Ovary (tissue), 9 donors: Measurements from ENCODE around the gene MAP2K2. TPM values are rescaled to one million over a fixed set of nuclear protein-coding genes. Genes with fewer than 3 reads are reported as not detected.

Source experiments
- DNase-seq, 5 donors: peaks; one replicate each; pipeline ENCODE4 v3.0.0-alpha.2; 2019 to 2020
- H3K27ac ChIP-seq, 2 donors: fragments of 200-600 bp; one replicate each; pipeline versions ENCODE4 v1.5.1 to v1.8.0; 2019 to 2022
- H3K27me3 ChIP-seq: fragments of 200-600 bp; one replicate; pipeline ENCODE4 v1.8.0; 2022
- H3K36me3 ChIP-seq: fragments of 200-600 bp; sonication (generic); one replicate; pipeline ENCODE4 v1.5.1; 2019
- H3K4me1 ChIP-seq: one replicate; pipeline ENCODE4 v1.8.1; 2013; ENCODE audit warnings: mild to moderate bottlenecking, moderate library complexity; ENCODE audit not compliant: insufficient read depth
- H3K4me3 ChIP-seq: fragments of 200-600 bp; sonication (generic); one replicate; pipeline ENCODE4 v1.5.1; 2017
- H3K9me3 ChIP-seq, 2 donors: fragments of 200-600 bp in 1 of 2; sonication (generic) in 1 of 2; one replicate each; pipeline versions ENCODE4 v1.5.1 to v1.8.1; 2013 to 2019; ENCODE audit warnings: mild to moderate bottlenecking in 1 of 2, moderate library complexity in 1 of 2
- CTCF ChIP-seq, 3 donors: fragments of 450-650 bp in 2 of 3; fragments of 200-600 bp in 1 of 3; IDR thresholded peaks; one replicate each; pipeline versions ENCODE4 v1.5.1 to v1.8.0; 2016 to 2022; ENCODE audit warnings: antibody characterized with exemption in 3 of 3, mild to moderate bottlenecking in 1 of 3
- EP300 ChIP-seq: sonication (generic); formaldehyde crosslinking; IDR thresholded peaks from one replicate; pipeline ENCODE4 v1.6.1; 2017; ENCODE audit warnings: antibody characterized with exemption
- POLR2A ChIP-seq: fragments of 450-650 bp; IDR thresholded peaks from one replicate; pipeline ENCODE4 v1.6.1; 2017; ENCODE audit warnings: antibody characterized with exemption, mild to moderate bottlenecking, moderate library complexity
- WGBS, 3 donors: extraction: QIAGEN DNeasy Blood & Tissue Kit in 1 of 3; methylation state at CpG; one replicate each; pipeline versions ENCODE4 v1.1.5 to v1.1.7; 2013 to 2017; 5-methylcytosine and 5-hydroxymethylcytosine counted together
- intact Hi-C, 4 donors: fragments of 100-400 bp; cut with DNase I; formaldehyde crosslinking; loops; one replicate each; pipeline versions ENCODE4 v1.11.0 to v1.15.1; 2022 to 2023
- polyA plus RNA-seq, 2 donors: library from polyadenylated mRNA; stranded (reverse); fragments of 200-250 nt in 1 of 2; fragments of 350-450 nt in 1 of 2; fragmentation: Illumina TruSeq in 1 of 2; extraction: RNeasy Lipid Tissue Mini Kit (QIAGEN cat#74804) in 1 of 2; gene quantifications; one replicate each; pipeline ENCODE4 v1.2.3, GENCODE V29; 2013 to 2014
- total RNA-seq, 7 donors: library from RNA; depleted of rRNA in 2 of 7; stranded (reverse); fragments of >200 nt in 2 of 7; fragmentation: NEBNext Ultra II Directional in 3 of 7; extraction: Animal tissue kit (Norgen Biotek cat#: 25700) in 3 of 7; gene quantifications; one replicate each; pipeline versions ENCODE4 v1.1.0 to v1.2.4, GENCODE V29; 2016 to 2023
- donor health status: DM: no; HTN: no; CAD: no; lungs with moderate emphysema.
- donor health status: DM: no; HTN: no; CAD: no.
- donor health status: Bipolar disorder and iron deficiency.
- donor health status: DM: yes; HTN: yes; CAD: no.
- donor health status: DM: no; HTN: no; CAD: no.
- donor health status: DM: yes; HTN: yes; CAD: no.

Gene MAP2K2
- total and polyA plus RNA-seq, 9 donors = 39.9 to 136 (median 116) TPM

- H3K4me3 ChIP-seq = peak overlapping the region; percentile 99
- H3K27ac ChIP-seq = peak overlapping the region; percentile 22 to 57
- no peak for DNase-seq
- no peaks in the 10 kb centered on the region for H3K9me3 ChIP-seq
- H3K36me3 ChIP-seq = no peaks in the 10 kb centered on the region
- 50 to 57% (median 52%) methylated on average over 5 of the region's 5 CpGs for WGBS, 3 donors
- intact Hi-C loops = loop anchor here in 1 of 4 donors (5.0 to 10.0 kb wide), 2 partner anchors 60 to 138 kb away; partner anchors contain the start of gene EEF2
- no peaks in the 10 kb centered on the region for H3K27me3 ChIP-seq
- no peak for TF ChIP-seq EP300
- TF ChIP-seq POLR2A = no peak
- peaks cover 14% of the 10 kb centered on the region for H3K4me1 ChIP-seq
Measured at GRCh38 chr19:4122480-4122879, 1.4 kb downstream of the MAP2K2 start.

GRCh38 chr19:4121815-4122214 lies 2.1 kb downstream of the MAP2K2 start:
- no peak for DNase-seq
- Histone ChIP-seq H3K9me3 (no peaks in the 10 kb centered on the region), H3K27ac (no peak overlapping the region), H3K27me3 (no peaks in the 10 kb centered on the region), H3K4me1 (peaks cover 14% of the 10 kb centered on the region), H3K4me3 (no peak overlapping the region), H3K36me3 (no peaks in the 10 kb centered on the region)
- intact Hi-C loops = loop anchor here in 1 of 4 donors (5.0 to 10.0 kb wide), 2 partner anchors 60 to 137 kb away; partner anchors contain the start of gene EEF2
- TF ChIP-seq CTCF (IDR thresholded peaks at IDR 0.05) (no peak), POLR2A (no peak), EP300 (no peak)
- 90 to 95% (median 91%) methylated on average over 4 of the region's 4 CpGs for WGBS, 3 donors

- H3K27ac ChIP-seq = no peak overlapping the region
- no peaks in the 10 kb centered on the region for H3K27me3 ChIP-seq
- no peaks in the 10 kb centered on the region for H3K36me3 ChIP-seq
- no peak overlapping the region for H3K4me3 ChIP-seq
- intact Hi-C loops = loop anchor here in 1 of 4 donors (5.0 to 10.0 kb wide), 2 partner anchors 59 to 136 kb away; partner anchors contain the start of gene EEF2
- TF ChIP-seq CTCF (IDR thresholded peaks at IDR 0.05) (no peak), POLR2A (no peak), EP300 (no peak)
- 92 to 94% (median 93%) methylated on average over 5 of the region's 5 CpGs for WGBS, 3 donors
- peaks cover 14% of the 10 kb centered on the region for H3K4me1 ChIP-seq
- no peaks in the 10 kb centered on the region for H3K9me3 ChIP-seq
- DNase-seq = no peak
Measured at GRCh38 chr19:4121273-4121612, 2.7 kb downstream of the MAP2K2 start.

GRCh38 chr19:4120559-4121272 lies 3.2 kb downstream of the MAP2K2 start:
- no peak overlapping the region for H3K4me3 ChIP-seq
- no peak for TF ChIP-seq EP300
- no peak for TF ChIP-seq CTCF (IDR thresholded peaks at IDR 0.05)
- TF ChIP-seq POLR2A = no peak
- no peak overlapping the region for H3K27ac ChIP-seq
- H3K4me1 ChIP-seq = peaks cover 14% of the 10 kb centered on the region
- DNase-seq = no peak
- no peaks in the 10 kb centered on the region for H3K36me3 ChIP-seq
- intact Hi-C loops = loop anchor here in 1 of 4 donors (5.0 to 10.0 kb wide), 2 partner anchors 58 to 136 kb away; partner anchors contain the start of gene EEF2
- 78 to 81% (median 79%) methylated on average over 21 of the region's 21 CpGs for WGBS, 3 donors
- no peaks in the 10 kb centered on the region for H3K9me3 ChIP-seq
- H3K27me3 ChIP-seq = no peaks in the 10 kb centered on the region

- H3K27ac ChIP-seq = no peak overlapping the region
- TF ChIP-seq POLR2A = no peak
- no peak for TF ChIP-seq CTCF (IDR thresholded peaks at IDR 0.05)
- no peak for TF ChIP-seq EP300
- H3K27me3 ChIP-seq = no peaks in the 10 kb centered on the region
- no peaks in the 10 kb centered on the region for H3K36me3 ChIP-seq
- WGBS, 3 donors = 81 to 87% (median 86%) methylated on average over 13 of the region's 13 CpGs
- H3K9me3 ChIP-seq = no peaks in the 10 kb centered on the region
- peaks cover 14% of the 10 kb centered on the region for H3K4me1 ChIP-seq
- no peak for DNase-seq
- no peak overlapping the region for H3K4me3 ChIP-seq
- intact Hi-C loops = loop anchor here in 1 of 4 donors (5.0 to 10.0 kb wide), 3 partner anchors 57 to 135 kb away; partner anchors contain the start of gene EEF2
Measured at GRCh38 chr19:4119763-4120162, 4.2 kb downstream of the MAP2K2 start.
